CD14-positive monocyte (primary cell): ENCODE data around the gene INO80D. TPM values are rescaled to one million over a fixed set of nuclear protein-coding genes. Genes with fewer than 3 reads are reported as not detected.

ENCODE experiments used
- DNase-seq, 3 donors: peaks; one replicate each; pipeline ENCODE4 v3.0.0-alpha.2; 2011 to 2022
- H2AFZ ChIP-seq: 2 replicates; pipeline ENCODE4 v1.6.0; 2012; ENCODE audit warnings: mild to moderate bottlenecking, low read depth, low read length, inconsistent platforms; ENCODE audit not compliant: insufficient read depth, poor library complexity, severe bottlenecking
- H3K27ac ChIP-seq, 2 donors: 1 replicate in 1 of 2; 2 replicates in 1 of 2; pipeline ENCODE4 v1.5.1; 2012 to 2013; ENCODE audit warnings: low read length in 2 of 2, control low read depth in 1 of 2, inconsistent platforms in 1 of 2, low read depth in 1 of 2, mild to moderate bottlenecking in 1 of 2
- H3K27me3 ChIP-seq, 2 donors: one replicate each; pipeline versions ENCODE4 v1.6.0 to v1.6.1; 2011 to 2013; ENCODE audit warnings: low read length in 2 of 2; ENCODE audit not compliant: control insufficient read depth in 2 of 2, insufficient read depth in 2 of 2
- H3K36me3 ChIP-seq, 2 donors: replicated peaks in 1 of 2; 1 replicate in 1 of 2; 2 replicates in 1 of 2; pipeline versions ENCODE4 v1.5.1 to v1.6.1; 2012 to 2013; ENCODE audit warnings: low read length in 2 of 2, control low read depth in 1 of 2, inconsistent platforms in 1 of 2, mild to moderate bottlenecking in 1 of 2; ENCODE audit not compliant: insufficient read depth in 2 of 2, control insufficient read depth in 1 of 2
- H3K4me1 ChIP-seq, 2 donors: 1 replicate in 1 of 2; 2 replicates in 1 of 2; pipeline versions ENCODE4 v1.5.1 to v1.6.1; 2012 to 2013; ENCODE audit warnings: low read length in 2 of 2, control low read depth in 1 of 2, inconsistent platforms in 1 of 2, mild to moderate bottlenecking in 1 of 2, moderate library complexity in 1 of 2; ENCODE audit not compliant: insufficient read depth in 2 of 2, control insufficient read depth in 1 of 2
- H3K4me2 ChIP-seq: replicated peaks from 2 replicates; pipeline ENCODE3; 2012; ENCODE audit warnings: low read length, moderate library complexity, mild to moderate bottlenecking; ENCODE audit not compliant: poor library complexity, severe bottlenecking; ENCODE audit errors: extremely low read depth
- H3K4me3 ChIP-seq, 3 experiments: fragments of 200-600 bp in 1 of 3; sonication (generic) in 1 of 3; replicated peaks in 1 of 3; 1 replicate in 2 of 3; 2 replicates in 1 of 3; pipeline ENCODE4 v1.5.1; 2011 to 2013; ENCODE audit warnings: low read length in 3 of 3, mild to moderate bottlenecking in 3 of 3, control low read depth in 2 of 3, low read depth in 2 of 3, inconsistent platforms in 1 of 3, moderate library complexity in 1 of 3
- H3K79me2 ChIP-seq: 2 replicates; pipeline ENCODE4 v1.6.0; 2012; ENCODE audit warnings: mild to moderate bottlenecking, control low read depth, inconsistent platforms, low read length, moderate library complexity; ENCODE audit not compliant: insufficient read depth
- H3K9ac ChIP-seq: 2 replicates; pipeline ENCODE4 v1.6.0; 2017; ENCODE audit warnings: low read length, mild to moderate bottlenecking; ENCODE audit not compliant: insufficient read depth, poor library complexity, severe bottlenecking
- H3K9me3 ChIP-seq, 2 donors: replicated peaks in 1 of 2; 1 replicate in 1 of 2; 2 replicates in 1 of 2; pipeline versions ENCODE4 v1.5.1 to v1.6.1; 2012 to 2013; ENCODE audit warnings: low read length in 2 of 2, control low read depth in 1 of 2; ENCODE audit not compliant: control insufficient read depth in 1 of 2, insufficient read depth in 1 of 2
- H4K20me1 ChIP-seq: 2 replicates; pipeline ENCODE4 v1.6.0; 2012; ENCODE audit warnings: mild to moderate bottlenecking, low read length, control low read depth, moderate library complexity; ENCODE audit not compliant: insufficient read depth
- H3K27ac Mint-ChIP-seq, 7 donors: one replicate each; pipeline ENCODE4 v1.8.0; 2020; ENCODE audit warnings: mild to moderate bottlenecking in 7 of 7, mixed read lengths in 7 of 7, moderate library complexity in 6 of 7, inconsistent platforms in 2 of 7
- H3K27me3 Mint-ChIP-seq, 3 donors: one replicate each; pipeline ENCODE4 v1.8.0; 2021 to 2022; ENCODE audit warnings: low read depth in 3 of 3, mild to moderate bottlenecking in 3 of 3, mixed read lengths in 3 of 3, moderate library complexity in 3 of 3, inconsistent platforms in 1 of 3
- H3K36me3 Mint-ChIP-seq, 2 donors: one replicate each; pipeline ENCODE4 v1.8.0; 2020; ENCODE audit warnings: mixed read lengths in 2 of 2, inconsistent platforms in 1 of 2, mild to moderate bottlenecking in 1 of 2
- H3K4me1 Mint-ChIP-seq: one replicate; pipeline ENCODE4 v1.8.0; 2020; ENCODE audit warnings: mild to moderate bottlenecking, mixed read lengths
- H3K4me3 Mint-ChIP-seq, 2 donors: one replicate each; pipeline ENCODE4 v1.8.0; 2020; ENCODE audit warnings: mild to moderate bottlenecking in 2 of 2, mixed read lengths in 2 of 2, moderate library complexity in 1 of 2
- H3K9me3 Mint-ChIP-seq, 7 donors: one replicate each; pipeline ENCODE4 v1.8.0; 2020 to 2022; ENCODE audit warnings: mixed read lengths in 7 of 7, mild to moderate bottlenecking in 6 of 7, moderate library complexity in 6 of 7, inconsistent platforms in 2 of 7
- WGBS: methylation state at CpG from one replicate; pipeline ENCODE4 v1.1.5; 2013; ENCODE audit warnings: missing lambda C conversion rate; ENCODE audit not compliant: insufficient coverage; 5-methylcytosine and 5-hydroxymethylcytosine counted together
- intact Hi-C, 2 donors: fragments of 100-400 bp; cut with micrococcal nuclease; formaldehyde crosslinking; loops; one replicate each; pipeline versions ENCODE4 v1.15.0 to v1.15.1; 2023
- polyA plus RNA-seq, 3 donors: library from polyadenylated mRNA; depleted of rRNA in 1 of 3; unstranded in 2 of 3; stranded (reverse) in 1 of 3; fragments of 300-500 nt in 2 of 3; fragments of >200 nt in 1 of 3; fragmentation: Illumina TruSeq in 2 of 3; gene quantifications; 1 replicate in 2 of 3; 2 replicates in 1 of 3; pipeline ENCODE4 v1.2.3, GENCODE V29; 2012 to 2021
- TF ChIP-seq, protein P1 (sequence below): fragments of 200-600 bp; IDR thresholded peaks from one replicate; pipeline ENCODE4 v1.8.0; 2022; ENCODE audit warnings: antibody characterized with exemption, mild to moderate bottlenecking

The INO80D gene
- polyA plus RNA-seq, 3 donors, result 3.8 to 6.1 (median 4.4) TPM

DNA sequence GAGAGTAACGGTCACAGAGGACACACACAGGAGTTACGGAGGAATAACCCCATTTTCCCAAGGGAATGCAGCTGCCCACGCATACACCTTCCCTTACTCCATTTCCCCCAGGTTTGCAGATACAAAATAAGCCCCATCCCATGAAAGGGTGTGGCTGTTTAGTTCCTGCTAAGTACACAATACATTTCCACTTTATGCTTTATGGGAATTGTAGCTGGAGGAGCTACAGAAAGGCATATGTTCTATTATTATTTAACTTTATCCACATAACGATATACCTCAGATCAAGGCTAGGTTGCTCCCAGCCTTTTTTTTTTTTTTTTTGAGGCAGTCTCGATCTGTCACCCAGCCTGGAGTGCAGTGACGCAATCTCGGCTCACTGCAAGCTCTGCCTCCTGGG lies 22.7 kb upstream of the INO80D start:
- DNase-seq, result no peak
- no peaks in the 10 kb centered on the region for H3K27me3 ChIP-seq
- TF ChIP-seq, protein P1, sequence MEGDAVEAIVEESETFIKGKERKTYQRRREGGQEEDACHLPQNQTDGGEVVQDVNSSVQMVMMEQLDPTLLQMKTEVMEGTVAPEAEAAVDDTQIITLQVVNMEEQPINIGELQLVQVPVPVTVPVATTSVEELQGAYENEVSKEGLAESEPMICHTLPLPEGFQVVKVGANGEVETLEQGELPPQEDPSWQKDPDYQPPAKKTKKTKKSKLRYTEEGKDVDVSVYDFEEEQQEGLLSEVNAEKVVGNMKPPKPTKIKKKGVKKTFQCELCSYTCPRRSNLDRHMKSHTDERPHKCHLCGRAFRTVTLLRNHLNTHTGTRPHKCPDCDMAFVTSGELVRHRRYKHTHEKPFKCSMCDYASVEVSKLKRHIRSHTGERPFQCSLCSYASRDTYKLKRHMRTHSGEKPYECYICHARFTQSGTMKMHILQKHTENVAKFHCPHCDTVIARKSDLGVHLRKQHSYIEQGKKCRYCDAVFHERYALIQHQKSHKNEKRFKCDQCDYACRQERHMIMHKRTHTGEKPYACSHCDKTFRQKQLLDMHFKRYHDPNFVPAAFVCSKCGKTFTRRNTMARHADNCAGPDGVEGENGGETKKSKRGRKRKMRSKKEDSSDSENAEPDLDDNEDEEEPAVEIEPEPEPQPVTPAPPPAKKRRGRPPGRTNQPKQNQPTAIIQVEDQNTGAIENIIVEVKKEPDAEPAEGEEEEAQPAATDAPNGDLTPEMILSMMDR, result no peak
- intact Hi-C loops, result no loop called here
- no CpG with 5 or more reads among the region's 7 CpGs for WGBS
- peaks cover 0 to 6% of the 10 kb centered on the region in 2 donors for H3K36me3 Mint-ChIP-seq
- peaks cover 0 to 13% (median 7%) of the 10 kb centered on the region in 7 donors for H3K9me3 Mint-ChIP-seq
- no peak overlapping the region for H3K4me3 Mint-ChIP-seq
- H3K4me3 ChIP-seq, result no peak overlapping the region
- no peaks in the 10 kb centered on the region for H3K27me3 Mint-ChIP-seq
- no peak overlapping the region for H2AFZ ChIP-seq
- H3K9ac ChIP-seq, result no peak overlapping the region
- H3K9me3 ChIP-seq, result peaks cover 5 to 7% of the 10 kb centered on the region in 2 donors
- no peak overlapping the region for H3K27ac ChIP-seq
- H4K20me1 ChIP-seq, result no peaks in the 10 kb centered on the region
- H3K4me1 ChIP-seq, result no peaks in the 10 kb centered on the region
- H3K36me3 ChIP-seq, result no peaks in the 10 kb centered on the region
- no peak overlapping the region for H3K27ac Mint-ChIP-seq
- peaks cover 5% of the 10 kb centered on the region for H3K4me1 Mint-ChIP-seq
- no peaks in the 10 kb centered on the region for H3K79me2 ChIP-seq
- H3K4me2 ChIP-seq, result no peak overlapping the region

DNA sequence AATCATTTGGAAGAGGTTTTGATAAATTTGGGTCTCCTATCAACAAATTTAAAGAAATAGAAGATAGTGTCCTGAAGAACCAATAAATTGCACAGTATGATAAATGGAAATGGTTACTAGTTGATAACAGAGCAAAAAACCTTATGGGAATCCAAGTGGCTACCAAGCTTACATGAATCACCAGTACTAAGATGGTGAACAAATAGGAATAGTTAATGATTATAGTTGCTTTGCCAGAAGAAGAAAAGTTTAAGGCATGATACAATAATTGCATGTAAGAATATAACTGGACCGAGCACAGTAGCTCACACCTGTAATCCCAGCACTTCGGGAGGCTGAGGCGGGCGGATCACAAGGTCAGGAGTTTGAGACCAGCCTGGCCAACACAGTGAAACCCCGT lies 19.6 kb upstream of the INO80D start:
- Histone ChIP-seq H3K9ac (no peak overlapping the region), H3K36me3 (no peaks in the 10 kb centered on the region), H3K9me3 (no peaks in the 10 kb centered on the region), H3K27ac (no peak overlapping the region), H3K4me1 (no peaks in the 10 kb centered on the region), H4K20me1 (no peaks in the 10 kb centered on the region), H3K4me2 (no peak overlapping the region), H3K4me3 (no peak overlapping the region), H3K79me2 (no peaks in the 10 kb centered on the region), H2AFZ (no peak overlapping the region), H3K27me3 (no peaks in the 10 kb centered on the region)
- no peaks in the 10 kb centered on the region for H3K36me3 Mint-ChIP-seq
- H3K27me3 Mint-ChIP-seq, result no peaks in the 10 kb centered on the region
- H3K27ac Mint-ChIP-seq, result no peak overlapping the region
- H3K9me3 Mint-ChIP-seq, result peaks cover 0 to 3% (median 0%) of the 10 kb centered on the region in 7 donors
- TF ChIP-seq, protein P1, result no peak
- intact Hi-C loops, result no loop called here
- WGBS, result 100% methylated on average over 2 of the region's 5 CpGs
- DNase-seq, result no peak
- H3K4me1 Mint-ChIP-seq, result peaks cover 3% of the 10 kb centered on the region
- H3K4me3 Mint-ChIP-seq, result no peak overlapping the region
